BE2C (cell line): ENCODE data around the gene PCLAF.
"Not testable (repeated sequence)": the region's sequence is repeated elsewhere in the genome, so short reads cannot be mapped to it uniquely, and the experiment has no call there.

Experiments used
- DNase-seq: peaks from one replicate; pipeline ENCODE4 v3.0.0-alpha.2; 2020
- H3K27me3 ChIP-seq: fragments of 250-450 bp; sonication (Bioruptor Pico); 2 replicates; pipeline ENCODE4 v1.5.1; 2020; ENCODE audit warnings: mild to moderate bottlenecking
- H3K36me3 ChIP-seq: fragments of 250-450 bp; sonication (Bioruptor Pico); 2 replicates; pipeline ENCODE4 v1.5.1; 2020; ENCODE audit warnings: mild to moderate bottlenecking
- H3K4me1 ChIP-seq: fragments of 250-450 bp; sonication (Bioruptor Pico); 2 replicates; pipeline ENCODE4 v1.5.1; 2020
- H3K4me3 ChIP-seq: 2 replicates; pipeline ENCODE4 v1.5.1; 2011; ENCODE audit warnings: low read depth, low read length
- H3K9me3 ChIP-seq: fragments of 250-450 bp; sonication (Bioruptor Pico); 2 replicates; pipeline ENCODE4 v1.5.1; 2020
- TF ChIP-seq, protein P1 (sequence below): IDR thresholded peaks from 2 replicates; pipeline ENCODE4 v1.5.1; 2012; ENCODE audit warnings: mild to moderate bottlenecking, low read depth, low read length

Gene PCLAF

GRCh38 chr15:64373360-64373759, 7.9 kb downstream of the PCLAF start:
- no peak for DNase-seq
- no peaks in the 10 kb centered on the region for H3K4me1 ChIP-seq
- no peak overlapping the region for H3K4me3 ChIP-seq
- TF ChIP-seq, protein P1, sequence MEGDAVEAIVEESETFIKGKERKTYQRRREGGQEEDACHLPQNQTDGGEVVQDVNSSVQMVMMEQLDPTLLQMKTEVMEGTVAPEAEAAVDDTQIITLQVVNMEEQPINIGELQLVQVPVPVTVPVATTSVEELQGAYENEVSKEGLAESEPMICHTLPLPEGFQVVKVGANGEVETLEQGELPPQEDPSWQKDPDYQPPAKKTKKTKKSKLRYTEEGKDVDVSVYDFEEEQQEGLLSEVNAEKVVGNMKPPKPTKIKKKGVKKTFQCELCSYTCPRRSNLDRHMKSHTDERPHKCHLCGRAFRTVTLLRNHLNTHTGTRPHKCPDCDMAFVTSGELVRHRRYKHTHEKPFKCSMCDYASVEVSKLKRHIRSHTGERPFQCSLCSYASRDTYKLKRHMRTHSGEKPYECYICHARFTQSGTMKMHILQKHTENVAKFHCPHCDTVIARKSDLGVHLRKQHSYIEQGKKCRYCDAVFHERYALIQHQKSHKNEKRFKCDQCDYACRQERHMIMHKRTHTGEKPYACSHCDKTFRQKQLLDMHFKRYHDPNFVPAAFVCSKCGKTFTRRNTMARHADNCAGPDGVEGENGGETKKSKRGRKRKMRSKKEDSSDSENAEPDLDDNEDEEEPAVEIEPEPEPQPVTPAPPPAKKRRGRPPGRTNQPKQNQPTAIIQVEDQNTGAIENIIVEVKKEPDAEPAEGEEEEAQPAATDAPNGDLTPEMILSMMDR: no peak
- peaks cover 45% of the 10 kb centered on the region for H3K36me3 ChIP-seq
- H3K27me3 ChIP-seq: no peaks in the 10 kb centered on the region
- H3K9me3 ChIP-seq: no peaks in the 10 kb centered on the region

GRCh38 chr15:64371383-64371782, 9.9 kb downstream of the PCLAF start:
- not testable (repeated sequence) for DNase-seq, H3K9me3 ChIP-seq, H3K4me1 ChIP-seq, H3K27me3 ChIP-seq, H3K4me3 ChIP-seq
- peaks cover 34% of the 10 kb centered on the region for H3K36me3 ChIP-seq

GRCh38 chr15:64369078-64369607, 12.1 kb downstream of the PCLAF start:
- no peak for DNase-seq
- no peak overlapping the region for H3K4me3 ChIP-seq
- TF ChIP-seq, protein P1: no peak

DNA sequence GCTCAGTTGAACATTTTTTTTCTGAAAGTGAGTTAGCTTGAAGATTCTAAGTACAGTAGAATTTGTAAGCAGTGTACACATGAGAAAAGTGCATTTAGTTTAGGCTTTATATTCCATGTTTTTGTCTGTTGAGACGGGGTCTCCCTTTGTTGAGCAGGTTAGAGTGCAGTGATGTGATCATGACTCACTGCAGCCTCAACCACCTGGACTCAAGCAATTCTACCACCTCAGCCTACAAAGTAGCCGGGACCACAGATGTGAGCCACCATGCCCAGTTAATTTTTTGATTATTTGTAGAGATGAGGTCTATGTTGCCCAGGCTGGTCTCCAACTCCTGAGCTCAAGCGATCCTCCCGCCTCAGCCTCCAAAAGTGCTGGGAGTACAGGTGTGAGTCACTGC, 20.0 kb downstream of the PCLAF start:
- Histone ChIP-seq H3K36me3 (peaks cover 27% of the 10 kb centered on the region), H3K4me3 (no peak overlapping the region), H3K27me3 (no peaks in the 10 kb centered on the region), H3K4me1 (no peaks in the 10 kb centered on the region; the same call in 1 of the 2 replicates), H3K9me3 (no peaks in the 10 kb centered on the region)
- DNase-seq: no peak
- TF ChIP-seq, protein P1: no peak

More at GRCh38 chr15:64369078-64369607, 12.1 kb downstream of the PCLAF start:
- Histone ChIP-seq H3K36me3 (peaks cover 25% of the 10 kb centered on the region), H3K4me1 (no peaks in the 10 kb centered on the region; the same call in 1 of the 2 replicates), H3K9me3 (no peaks in the 10 kb centered on the region), H3K27me3 (no peaks in the 10 kb centered on the region)

DNA sequence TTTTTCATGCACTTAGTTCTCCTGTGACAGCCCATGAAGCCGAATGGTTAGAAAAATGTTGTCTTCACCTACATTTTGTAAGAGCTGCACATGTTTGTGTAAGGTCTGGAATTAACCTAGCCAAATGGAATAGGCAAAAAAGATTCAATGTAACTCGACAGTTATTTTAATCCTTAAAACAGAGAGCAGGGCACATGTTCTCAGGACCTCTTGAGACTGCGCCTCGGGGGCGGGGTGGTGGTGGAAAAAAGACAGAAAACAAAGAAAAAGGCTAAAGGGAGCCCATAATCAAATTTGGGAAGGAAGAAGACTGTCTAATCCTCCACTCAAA, 24.6 kb downstream of the PCLAF start:
- Histone ChIP-seq H3K4me3 (peak overlapping the region; percentile 97), H3K36me3 (peaks cover 6% of the 10 kb centered on the region; the same call in 1 of the 2 replicates), H3K9me3 (no peaks in the 10 kb centered on the region), H3K27me3 (no peaks in the 10 kb centered on the region), H3K4me1 (no peaks in the 10 kb centered on the region; the same call in 1 of the 2 replicates)
- no peak for DNase-seq
- TF ChIP-seq, protein P1: no peak

DNA sequence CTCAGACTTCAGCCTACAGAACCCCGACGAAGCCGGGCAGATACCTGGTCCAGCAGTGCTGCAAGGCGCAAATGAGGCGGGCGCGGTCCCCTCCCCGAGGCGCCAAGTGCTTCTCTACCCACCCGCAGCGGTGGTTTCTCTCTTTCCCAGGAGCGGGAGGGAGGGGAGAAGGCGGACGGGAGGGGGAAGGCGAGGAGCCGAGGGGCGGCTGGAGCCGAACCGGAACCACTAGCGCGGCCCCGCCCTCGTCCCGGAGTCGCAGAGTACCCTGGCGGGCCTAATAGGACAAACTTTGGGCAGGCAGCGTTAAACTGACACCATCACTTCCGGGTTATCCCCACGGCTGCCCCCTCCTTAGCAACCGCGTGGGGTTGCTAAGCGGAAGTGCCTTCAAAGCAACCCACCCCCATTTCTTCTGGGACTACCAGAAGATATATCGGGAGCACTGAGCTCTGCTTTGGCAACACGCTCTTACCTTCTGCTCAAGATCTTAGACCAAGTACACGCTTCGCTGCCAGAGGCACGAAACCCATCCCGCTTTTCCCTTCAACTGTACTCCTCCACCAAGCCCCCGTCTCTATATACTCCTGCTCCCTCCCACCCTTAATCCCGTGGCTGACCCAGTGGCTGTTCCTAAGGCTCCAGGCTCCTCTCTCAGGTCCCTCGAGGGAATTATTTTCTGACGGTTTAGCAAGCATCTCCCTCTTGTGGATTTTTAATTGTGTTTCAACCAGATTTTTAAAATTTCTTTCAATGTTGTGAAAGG, 25.1 kb downstream of the PCLAF start, which contains the start of gene CSNK1G1:
Gene CSNK1G1 (minus strand): TSS at position 230 of the 766 bp plus-strand sequence. CDS start 55,674 bp downstream, outside the sequence.
- Histone ChIP-seq H3K4me1 (no peaks in the 10 kb centered on the region; the same call in 1 of the 2 replicates), H3K4me3 (peak within 1 kb of the TSS; percentile 97), H3K36me3 (peaks cover 3% of the 10 kb centered on the region; the same call in 1 of the 2 replicates), H3K9me3 (no peaks in the 10 kb centered on the region), H3K27me3 (no peaks in the 10 kb centered on the region)
- peak; percentile 97 for DNase-seq
- TF ChIP-seq, protein P1: peak; percentile 53
